H9 (cell line): ENCODE data around the gene HSPA12A. TPM values are rescaled to one million over a fixed set of nuclear protein-coding genes. Genes with fewer than 3 reads are reported as not detected.

ENCODE experiments used
- DNase-seq: peaks from one replicate; pipeline ENCODE4 v3.0.0-alpha.2; 2017
- H2AFZ ChIP-seq: one replicate; pipeline ENCODE4 v1.6.1; 2013; ENCODE audit warnings: mild to moderate bottlenecking, low read length, control low read depth, moderate library complexity
- H2AK5ac ChIP-seq: 2 replicates; pipeline ENCODE4 v1.6.1; 2013; ENCODE audit warnings: low read length, control low read depth, mixed read lengths; ENCODE audit not compliant: insufficient read length
- H2BK120ac ChIP-seq: one replicate; pipeline ENCODE4 v1.6.1; 2013; ENCODE audit warnings: low read depth, mild to moderate bottlenecking, low read length, control low read depth, inconsistent platforms; ENCODE audit not compliant: poor library complexity, severe bottlenecking
- H2BK12ac ChIP-seq: 2 replicates; pipeline ENCODE4 v1.6.1; 2013; ENCODE audit warnings: low read length, control low read depth, mixed read lengths, low read depth; ENCODE audit not compliant: insufficient read length
- H2BK15ac ChIP-seq: 2 replicates; pipeline ENCODE4 v1.6.1; 2013; ENCODE audit warnings: low read depth, low read length, control low read depth
- H2BK20ac ChIP-seq: one replicate; pipeline ENCODE4 v1.6.1; 2013; ENCODE audit warnings: low read depth, mild to moderate bottlenecking, low read length, control low read depth, inconsistent platforms; ENCODE audit not compliant: poor library complexity, severe bottlenecking
- H2BK5ac ChIP-seq: 2 replicates; pipeline ENCODE4 v1.6.1; 2013; ENCODE audit warnings: low read length, control low read depth, mixed read lengths; ENCODE audit not compliant: insufficient read length
- H3K14ac ChIP-seq: 2 replicates; pipeline ENCODE4 v1.6.1; 2013; ENCODE audit warnings: low read length, control low read depth; ENCODE audit not compliant: insufficient read depth
- H3K18ac ChIP-seq: 2 replicates; pipeline ENCODE4 v1.6.1; 2013; ENCODE audit warnings: low read depth, mild to moderate bottlenecking, mixed read lengths, low read length, control low read depth; ENCODE audit not compliant: insufficient read length
- H3K23ac ChIP-seq: 2 replicates; pipeline ENCODE4 v1.6.1; 2013; ENCODE audit warnings: low read length, control low read depth, mixed read lengths, low read depth; ENCODE audit not compliant: insufficient read length
- H3K23me2 ChIP-seq: 2 replicates; pipeline ENCODE4 v1.6.1; 2013; ENCODE audit warnings: low read depth, mild to moderate bottlenecking, mixed read lengths, low read length, control low read depth; ENCODE audit not compliant: insufficient read length, poor library complexity, severe bottlenecking
- H3K27ac ChIP-seq: 2 replicates; pipeline ENCODE4 v1.5.1; 2013; ENCODE audit warnings: low read length, control low read depth, mixed read lengths, low read depth; ENCODE audit not compliant: insufficient read length
- H3K27me3 ChIP-seq: 2 replicates; pipeline ENCODE4 v1.6.1; 2013; ENCODE audit warnings: low read length, control low read depth, inconsistent platforms; ENCODE audit not compliant: insufficient read depth
- H3K4ac ChIP-seq: 2 replicates; pipeline ENCODE4 v1.6.1; 2013; ENCODE audit warnings: low read depth, mild to moderate bottlenecking, control low read depth, inconsistent platforms, low read length, moderate library complexity
- H3K4me1 ChIP-seq: 2 replicates; pipeline ENCODE4 v1.6.1; 2013; ENCODE audit warnings: low read length, control low read depth, inconsistent platforms; ENCODE audit not compliant: insufficient read depth
- H3K4me2 ChIP-seq: 2 replicates; pipeline ENCODE4 v1.6.1; 2013; ENCODE audit warnings: low read length, control low read depth, mixed read lengths; ENCODE audit not compliant: insufficient read length, insufficient read depth
- H3K56ac ChIP-seq: 2 replicates; pipeline ENCODE4 v1.6.1; 2013; ENCODE audit warnings: low read depth, mild to moderate bottlenecking, mixed read lengths, low read length, control low read depth; ENCODE audit not compliant: insufficient read length
- H3K79me1 ChIP-seq: 2 replicates; pipeline ENCODE4 v1.6.1; 2013; ENCODE audit warnings: low read depth, mild to moderate bottlenecking, moderate library complexity, low read length, control low read depth, inconsistent platforms; ENCODE audit not compliant: insufficient read depth, poor library complexity, severe bottlenecking
- H3K79me2 ChIP-seq: 2 replicates; pipeline ENCODE4 v1.6.1; 2013; ENCODE audit warnings: low read length, control low read depth, inconsistent platforms; ENCODE audit not compliant: insufficient read depth
- H3K9ac ChIP-seq: 2 replicates; pipeline ENCODE4 v1.6.1; 2013; ENCODE audit warnings: low read length, control low read depth, mixed read lengths; ENCODE audit not compliant: insufficient read length; ENCODE audit errors: extremely low read depth
- H3K9me3 ChIP-seq: one replicate; pipeline ENCODE4 v1.6.1; 2013; ENCODE audit warnings: low read depth, low read length, inconsistent platforms; ENCODE audit not compliant: control insufficient read depth
- H3T11ph ChIP-seq: one replicate; pipeline ENCODE4 v1.6.1; 2013; ENCODE audit warnings: mild to moderate bottlenecking, low read length, control low read depth, inconsistent platforms
- H4K20me1 ChIP-seq: one replicate; pipeline ENCODE4 v1.6.1; 2013; ENCODE audit not compliant: control insufficient read depth, insufficient read length, insufficient read depth
- H4K5ac ChIP-seq: 2 replicates; pipeline ENCODE4 v1.6.1; 2013; ENCODE audit warnings: low read depth, mild to moderate bottlenecking, mixed read lengths, low read length, control low read depth; ENCODE audit not compliant: insufficient read length
- H4K8ac ChIP-seq: replicated peaks from 2 replicates; pipeline ENCODE4 v1.6.1; 2013; ENCODE audit warnings: low read length, control low read depth, mixed read lengths, low read depth; ENCODE audit not compliant: insufficient read length
- H4K91ac ChIP-seq: 2 replicates; pipeline ENCODE4 v1.6.1; 2013; ENCODE audit warnings: low read depth, mild to moderate bottlenecking, moderate library complexity, mixed read lengths, low read length, control low read depth; ENCODE audit not compliant: insufficient read length
- H3K27ac Mint-ChIP-seq, 3 experiments: 2 replicates in 2 of 3; 3 replicates in 1 of 3; pipeline ENCODE4 v1.8.0; 2020 to 2021; ENCODE audit warnings: mixed read lengths in 3 of 3, mild to moderate bottlenecking in 1 of 3, moderate library complexity in 1 of 3
- H3K27me3 Mint-ChIP-seq: 2 replicates; pipeline ENCODE4 v1.8.0; 2021; ENCODE audit warnings: low read depth, mild to moderate bottlenecking, moderate library complexity, mixed read lengths
- H3K36me3 Mint-ChIP-seq, 3 experiments: 2 replicates in 2 of 3; 3 replicates in 1 of 3; pipeline ENCODE4 v1.8.0; 2020 to 2021; ENCODE audit warnings: low read depth in 3 of 3, mixed read lengths in 3 of 3; ENCODE audit not compliant: insufficient read depth in 1 of 3
- H3K4me1 Mint-ChIP-seq, 2 experiments: 2 replicates each; pipeline ENCODE4 v1.8.0; 2020; ENCODE audit warnings: mixed read lengths in 2 of 2
- H3K4me3 Mint-ChIP-seq, 2 experiments: 2 replicates in 1 of 2; 3 replicates in 1 of 2; pipeline ENCODE4 v1.8.0; 2020 to 2021; ENCODE audit warnings: mild to moderate bottlenecking in 2 of 2, mixed read lengths in 2 of 2, moderate library complexity in 1 of 2
- H3K9me3 Mint-ChIP-seq, 2 experiments: 2 replicates in 1 of 2; 3 replicates in 1 of 2; pipeline ENCODE4 v1.8.0; 2020; ENCODE audit warnings: mild to moderate bottlenecking in 2 of 2, mixed read lengths in 2 of 2, moderate library complexity in 1 of 2
- WGBS: extraction: QIAGEN DNeasy Blood & Tissue Kit; methylation state at CpG from one replicate; pipeline ENCODE4 v1.1.7; 2013; ENCODE audit warnings: missing lambda C conversion rate, low lambda C conversion rate, mixed read lengths; ENCODE audit not compliant: insufficient read length; ENCODE audit errors: extremely low coverage; 5-methylcytosine and 5-hydroxymethylcytosine counted together
- total RNA-seq: library from RNA; stranded (reverse); gene quantifications from 2 replicates; pipeline ENCODE4 v1.2.1, GENCODE V29; 2021
- TF ChIP-seq, protein P1 (sequence below): fragments of 200-600 bp; sonication (generic); conservative IDR thresholded peaks from 3 replicates; pipeline ENCODE4 v1.8.0; 2021; ENCODE audit warnings: antibody characterized with exemption, mild to moderate bottlenecking

HSPA12A gene
- total RNA-seq, 1 experiment from 2014 or later = 3.2 TPM

GRCh38 chr10:116667484-116667883, 74.9 kb downstream of the HSPA12A start:
- Histone ChIP-seq H3K56ac (no peak overlapping the region), H3K14ac (no peak overlapping the region), H3K79me2 (0 out of 2 replicates have a peak, but pooled peaks cover 2% of the 10 kb centered on the region), H2BK120ac (no peak overlapping the region), H3K23me2 (peaks cover 8% of the 10 kb centered on the region), H3K4ac (no peak overlapping the region), H3K4me2 (no peak overlapping the region), H3K18ac (no peak overlapping the region), H2AFZ (no peak overlapping the region), H3T11ph (no peak overlapping the region), H3K9ac (no peak overlapping the region), H3K9me3 (no peaks in the 10 kb centered on the region), H2BK20ac (no peak overlapping the region), H3K4me1 (peaks cover 7% of the 10 kb centered on the region; the same call in 1 of the 2 replicates), H2BK12ac (no peak overlapping the region), H2AK5ac (no peak overlapping the region), H2BK15ac (no peak overlapping the region), H4K5ac (no peak overlapping the region), H4K91ac (no peak overlapping the region), H3K27ac (no peak overlapping the region), H4K8ac (no peak overlapping the region), H3K27me3 (no peaks in the 10 kb centered on the region), H4K20me1 (no peaks in the 10 kb centered on the region), H2BK5ac (no peak overlapping the region), H3K79me1 (no peaks in the 10 kb centered on the region), H3K23ac (no peak overlapping the region)
- Mint-ChIP-seq H3K9me3 (no peaks in the 10 kb centered on the region), H3K27ac (no peak overlapping the region), H3K27me3 (no peaks in the 10 kb centered on the region), H3K4me1 (peaks cover 23 to 29% of the 10 kb centered on the region in 2 experiments), H3K36me3 (peaks cover 11 to 48% (median 41%) of the 10 kb centered on the region in 3 experiments; a peak in 6 of 7 replicates), H3K4me3 (no peak overlapping the region; a peak in 1 of 5 replicates)
- WGBS = no CpG with 5 or more reads among the region's 3 CpGs
- TF ChIP-seq, protein P1, sequence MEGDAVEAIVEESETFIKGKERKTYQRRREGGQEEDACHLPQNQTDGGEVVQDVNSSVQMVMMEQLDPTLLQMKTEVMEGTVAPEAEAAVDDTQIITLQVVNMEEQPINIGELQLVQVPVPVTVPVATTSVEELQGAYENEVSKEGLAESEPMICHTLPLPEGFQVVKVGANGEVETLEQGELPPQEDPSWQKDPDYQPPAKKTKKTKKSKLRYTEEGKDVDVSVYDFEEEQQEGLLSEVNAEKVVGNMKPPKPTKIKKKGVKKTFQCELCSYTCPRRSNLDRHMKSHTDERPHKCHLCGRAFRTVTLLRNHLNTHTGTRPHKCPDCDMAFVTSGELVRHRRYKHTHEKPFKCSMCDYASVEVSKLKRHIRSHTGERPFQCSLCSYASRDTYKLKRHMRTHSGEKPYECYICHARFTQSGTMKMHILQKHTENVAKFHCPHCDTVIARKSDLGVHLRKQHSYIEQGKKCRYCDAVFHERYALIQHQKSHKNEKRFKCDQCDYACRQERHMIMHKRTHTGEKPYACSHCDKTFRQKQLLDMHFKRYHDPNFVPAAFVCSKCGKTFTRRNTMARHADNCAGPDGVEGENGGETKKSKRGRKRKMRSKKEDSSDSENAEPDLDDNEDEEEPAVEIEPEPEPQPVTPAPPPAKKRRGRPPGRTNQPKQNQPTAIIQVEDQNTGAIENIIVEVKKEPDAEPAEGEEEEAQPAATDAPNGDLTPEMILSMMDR = no peak
- DNase-seq = peak; percentile 10
